22Rv1 (cell line): ENCODE data around the gene LARP1.

Experiments
- H3K27ac ChIP-seq: fragments of 450-650 bp; 2 replicates; pipeline ENCODE4 v1.5.1; 2017
- ZFX ChIP-seq: fragments of 450-650 bp; IDR thresholded peaks from 2 replicates; pipeline ENCODE4 v1.6.1; 2017; ENCODE audit warnings: antibody characterized with exemption, borderline replicate concordance
- TF ChIP-seq, protein P1 (sequence below): fragments of 450-650 bp; IDR thresholded peaks from 2 replicates; pipeline ENCODE4 v1.5.1; 2017; ENCODE audit warnings: mild to moderate bottlenecking

LARP1 gene

GRCh38 chr5:154751854-154752253, 3.3 kb upstream of the LARP1 start:
- no peak overlapping the region for H3K27ac ChIP-seq
- TF ChIP-seq, protein P1, sequence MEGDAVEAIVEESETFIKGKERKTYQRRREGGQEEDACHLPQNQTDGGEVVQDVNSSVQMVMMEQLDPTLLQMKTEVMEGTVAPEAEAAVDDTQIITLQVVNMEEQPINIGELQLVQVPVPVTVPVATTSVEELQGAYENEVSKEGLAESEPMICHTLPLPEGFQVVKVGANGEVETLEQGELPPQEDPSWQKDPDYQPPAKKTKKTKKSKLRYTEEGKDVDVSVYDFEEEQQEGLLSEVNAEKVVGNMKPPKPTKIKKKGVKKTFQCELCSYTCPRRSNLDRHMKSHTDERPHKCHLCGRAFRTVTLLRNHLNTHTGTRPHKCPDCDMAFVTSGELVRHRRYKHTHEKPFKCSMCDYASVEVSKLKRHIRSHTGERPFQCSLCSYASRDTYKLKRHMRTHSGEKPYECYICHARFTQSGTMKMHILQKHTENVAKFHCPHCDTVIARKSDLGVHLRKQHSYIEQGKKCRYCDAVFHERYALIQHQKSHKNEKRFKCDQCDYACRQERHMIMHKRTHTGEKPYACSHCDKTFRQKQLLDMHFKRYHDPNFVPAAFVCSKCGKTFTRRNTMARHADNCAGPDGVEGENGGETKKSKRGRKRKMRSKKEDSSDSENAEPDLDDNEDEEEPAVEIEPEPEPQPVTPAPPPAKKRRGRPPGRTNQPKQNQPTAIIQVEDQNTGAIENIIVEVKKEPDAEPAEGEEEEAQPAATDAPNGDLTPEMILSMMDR = no peak
- TF ChIP-seq ZFX = no peak

DNA sequence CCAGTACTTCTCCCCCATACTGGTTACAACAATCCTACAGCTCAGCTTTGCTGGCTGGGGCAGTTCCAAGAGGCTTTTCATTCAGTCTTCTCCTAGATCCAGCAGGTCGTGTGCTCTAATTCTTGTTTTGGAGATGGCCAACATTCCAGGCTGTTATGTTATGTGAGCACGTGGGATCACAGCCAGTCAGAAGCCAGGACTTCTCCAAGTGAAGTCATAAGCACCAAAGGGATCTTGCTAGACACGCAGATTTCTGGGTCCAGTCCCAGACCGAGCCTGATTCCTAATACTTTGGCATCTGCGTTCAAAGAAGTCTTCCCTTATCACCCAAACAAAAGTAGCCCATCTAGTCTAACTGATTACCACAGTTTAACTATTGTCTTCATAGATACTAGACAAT, 1.4 kb upstream of the LARP1 start:
- no peak for TF ChIP-seq ZFX
- TF ChIP-seq, protein P1 = no peak
- peak overlapping the region; percentile 85 for H3K27ac ChIP-seq

GRCh38 chr5:154754460-154755360, 467 bp upstream of the LARP1 start:
- no peak for TF ChIP-seq ZFX
- TF ChIP-seq, protein P1 = peak; percentile 66

GRCh38 chr5:154756009-154756867, 1.1 kb downstream of the LARP1 start:
- peak overlapping the region; percentile 85 for H3K27ac ChIP-seq
- no peak for TF ChIP-seq ZFX

More at GRCh38 chr5:154754460-154755360, 467 bp upstream of the LARP1 start:
- H3K27ac ChIP-seq = peak overlapping the region; percentile 85

- H3K27ac ChIP-seq = peak overlapping the region; percentile 85
- TF ChIP-seq, protein P1 = no peak
- no peak for TF ChIP-seq ZFX
These were observed 2.0 kb downstream of the LARP1 start for GRCh38 chr5:154756868-154757813.

- no peak for TF ChIP-seq ZFX
- TF ChIP-seq, protein P1 = no peak
- no peak overlapping the region for H3K27ac ChIP-seq
These were observed 2.7 kb downstream of the LARP1 start for GRCh38 chr5:154757814-154758406.

DNA sequence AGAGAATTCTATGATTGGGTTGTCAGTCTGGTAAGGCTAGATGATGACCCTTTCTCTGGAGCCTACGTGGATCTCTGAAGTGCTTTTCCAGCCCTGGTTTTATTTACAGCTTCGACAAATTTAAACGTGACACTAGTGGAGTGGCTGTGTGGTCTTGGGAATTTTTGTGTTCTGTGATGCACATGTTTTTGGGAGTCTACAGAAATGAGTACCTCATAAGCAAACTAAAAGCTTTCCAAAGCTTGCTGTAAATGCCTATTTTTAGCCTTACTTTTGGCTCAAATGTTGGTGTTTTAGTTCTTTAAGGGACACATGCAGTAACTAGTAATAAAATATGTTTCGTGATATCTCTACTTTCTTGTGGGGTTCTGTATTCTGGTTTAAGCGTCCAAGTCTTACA, 3.3 kb downstream of the LARP1 start:
- no peak for TF ChIP-seq ZFX
- TF ChIP-seq, protein P1 = no peak
- H3K27ac ChIP-seq = no peak overlapping the region
